Measurements from ENCODE around the gene LENEP.
A peak's percentile ranks its signal among the peaks of the same experiment; 100 is the strongest.

Gene LENEP

GRCh38 chr1:154961207-154962155, 31.9 kb upstream of the LENEP start, which contains the start of gene PYGO2:
Gene PYGO2 (minus strand): TSS chr1:154961782. CDS start chr1:154961576, 206 bp downstream.
- DNase-seq: peak; percentile 53

- DNase-seq: no peak
Observed at GRCh38 chr1:154962156-154962749, 31.1 kb upstream of the LENEP start.

- no peak for DNase-seq
Observed at GRCh38 chr1:154962795-154963330, 30.5 kb upstream of the LENEP start.

GRCh38 chr1:154963643-154964042, 29.7 kb upstream of the LENEP start:
- DNase-seq: no peak

GRCh38 chr1:154964359-154964758, 29.0 kb upstream of the LENEP start:
- DNase-seq: no peak

- no peak for DNase-seq
Observed at GRCh38 chr1:154966111-154966510, 27.3 kb upstream of the LENEP start.

GRCh38 chr1:154967331-154967950, 25.9 kb upstream of the LENEP start:
- DNase-seq: no peak

- DNase-seq: no peak
Observed at GRCh38 chr1:154968731-154969130, 24.7 kb upstream of the LENEP start.

GRCh38 chr1:154969246-154969645, 24.1 kb upstream of the LENEP start:
- DNase-seq: no peak

- DNase-seq: no peak
Observed at GRCh38 chr1:154969860-154970452, 23.4 kb upstream of the LENEP start.

GRCh38 chr1:154970631-154971340, 22.6 kb upstream of the LENEP start, which contains the start of gene SHC1:
Gene SHC1 (minus strand): TSS chr1:154970747. CDS start chr1:154970526, 221 bp downstream.
- DNase-seq: no peak

- no peak for DNase-seq
Observed at GRCh38 chr1:154971341-154971998, 21.9 kb upstream of the LENEP start.

GRCh38 chr1:154972213-154972516, 21.2 kb upstream of the LENEP start:
- DNase-seq: no peak

- no peak for DNase-seq
Observed at GRCh38 chr1:154972517-154973343, 20.7 kb upstream of the LENEP start.

- peak; percentile 90 for DNase-seq
Observed at GRCh38 chr1:154973344-154974101, 19.9 kb upstream of the LENEP start.

GRCh38 chr1:154974102-154974807, 19.1 kb upstream of the LENEP start, which contains the start of gene CKS1B:
Gene CKS1B (plus strand): TSS chr1:154974681. CDS start chr1:154974746, 65 bp downstream.
- peak; percentile 100 for DNase-seq

GRCh38 chr1:154974808-154975408, 18.5 kb upstream of the LENEP start:
- peak; percentile 96 for DNase-seq

GRCh38 chr1:154975409-154976059, 17.9 kb upstream of the LENEP start:
- no peak for DNase-seq
